OCI-LY1 (cell line): ENCODE measurements around the gene FSTL5.

Experiments
- H2AFZ ChIP-seq: fragments of 200-600 bp; sonication (generic), shearing (Covaris generic); 2 replicates; pipeline ENCODE4 v1.6.0; 2014; ENCODE audit warnings: antibody characterized with exemption, mild to moderate bottlenecking, low read length
- H3F3A ChIP-seq: fragments of 200-600 bp; sonication (generic), shearing (Covaris generic); 2 replicates; pipeline ENCODE4 v1.6.0; 2014; ENCODE audit warnings: mild to moderate bottlenecking, antibody characterized with exemption, low read length, moderate library complexity; ENCODE audit not compliant: insufficient read depth
- H3K27ac ChIP-seq: fragments of 200-600 bp; sonication (generic); 2 replicates; pipeline ENCODE4 v1.5.1; 2014; ENCODE audit warnings: low read length, mixed run types, mild to moderate bottlenecking, low read depth; ENCODE audit not compliant: poor library complexity, severe bottlenecking
- H3K27me3 ChIP-seq: fragments of 200-600 bp; sonication (generic); 2 replicates; pipeline ENCODE4 v1.6.0; 2014; ENCODE audit warnings: antibody characterized with exemption, mild to moderate bottlenecking, low read length, moderate library complexity; ENCODE audit not compliant: insufficient read depth
- H3K36me3 ChIP-seq: fragments of 200-600 bp; sonication (generic); 2 replicates; pipeline ENCODE4 v1.6.1; 2014; ENCODE audit warnings: mild to moderate bottlenecking, antibody characterized with exemption, low read length, moderate library complexity, mixed read lengths; ENCODE audit not compliant: insufficient read depth
- H3K4me1 ChIP-seq: fragments of 200-600 bp; sonication (generic); 2 replicates; pipeline ENCODE4 v1.5.1; 2014; ENCODE audit warnings: mild to moderate bottlenecking, low read length, moderate library complexity; ENCODE audit not compliant: insufficient read depth, severe bottlenecking
- H3K4me2 ChIP-seq: fragments of 200-600 bp; sonication (generic), shearing (Covaris generic); 2 replicates; pipeline ENCODE4 v1.6.1; 2014; ENCODE audit warnings: low read length
- H3K4me3 ChIP-seq: fragments of 200-600 bp; sonication (generic); 2 replicates; pipeline ENCODE4 v1.5.1; 2014; ENCODE audit warnings: low read length, low read depth, mild to moderate bottlenecking, mixed read lengths; ENCODE audit not compliant: poor library complexity, severe bottlenecking
- H3K79me2 ChIP-seq: fragments of 200-600 bp; shearing (Covaris generic); 2 replicates; pipeline ENCODE4 v1.6.1; 2016; ENCODE audit warnings: mixed run types, low read length, mixed read lengths; ENCODE audit not compliant: insufficient read depth
- H3K9ac ChIP-seq: fragments of 200-600 bp; sonication (generic), shearing (Covaris generic); 2 replicates; pipeline ENCODE4 v1.6.1; 2014; ENCODE audit warnings: mild to moderate bottlenecking, low read length, mixed read lengths
- H3K9me2 ChIP-seq: fragments of 200-600 bp; sonication (generic), shearing (Covaris generic); 2 replicates; pipeline ENCODE4 v1.6.1; 2014; ENCODE audit warnings: low read depth, mild to moderate bottlenecking, low read length, mixed read lengths
- H3K9me3 ChIP-seq: fragments of 200-600 bp; shearing (Covaris generic); 2 replicates; pipeline ENCODE4 v1.6.1; 2014; ENCODE audit warnings: low read length, mixed read lengths
- H4K20me1 ChIP-seq: fragments of 200-600 bp; sonication (generic), shearing (Covaris generic); 2 replicates; pipeline ENCODE4 v1.6.0; 2016; ENCODE audit warnings: mild to moderate bottlenecking, low read length; ENCODE audit not compliant: insufficient read depth
- CTCF ChIP-seq: fragments of 200-600 bp; sonication (generic), shearing (Covaris generic); IDR thresholded peaks from 2 replicates; pipeline ENCODE4 v1.5.1; 2017; ENCODE audit warnings: mild to moderate bottlenecking, antibody characterized with exemption, low read length, moderate library complexity, mixed read lengths
- EZH2 ChIP-seq: fragments of 200-600 bp; sonication (generic), shearing (Covaris generic); IDR thresholded peaks from 2 replicates; pipeline ENCODE4 v1.8.0; 2017; ENCODE audit warnings: borderline replicate concordance, mixed run types, mild to moderate bottlenecking, antibody characterized with exemption, low read length, moderate library complexity, mixed read lengths

FSTL5 gene

GRCh38 chr4:161817914-161818313, 345.9 kb downstream of the FSTL5 start:
- no peaks in the 10 kb centered on the region for H4K20me1 ChIP-seq
- H3K79me2 ChIP-seq: no peaks in the 10 kb centered on the region
- no peak overlapping the region for H3K27ac ChIP-seq
- TF ChIP-seq EZH2 (no peak), CTCF (no peak)
- no peak overlapping the region for H3K9ac ChIP-seq
- H3K9me3 ChIP-seq: no peaks in the 10 kb centered on the region
- H3K4me3 ChIP-seq: no peak overlapping the region
- H3K36me3 ChIP-seq: no peaks in the 10 kb centered on the region
- H3K9me2 ChIP-seq: no peaks in the 10 kb centered on the region
- H3K27me3 ChIP-seq: no peaks in the 10 kb centered on the region
- no peak overlapping the region for H3K4me2 ChIP-seq
- no peaks in the 10 kb centered on the region for H3F3A ChIP-seq
- no peak overlapping the region for H2AFZ ChIP-seq
- no peaks in the 10 kb centered on the region for H3K4me1 ChIP-seq

GRCh38 chr4:161816958-161817357, 346.8 kb downstream of the FSTL5 start:
- Histone ChIP-seq H3K79me2 (no peaks in the 10 kb centered on the region), H3K4me3 (no peak overlapping the region), H4K20me1 (no peaks in the 10 kb centered on the region), H3K9me2 (no peaks in the 10 kb centered on the region), H3K9ac (no peak overlapping the region), H3K27ac (no peak overlapping the region), H3K4me1 (no peaks in the 10 kb centered on the region), H3F3A (no peaks in the 10 kb centered on the region), H3K4me2 (no peak overlapping the region), H3K27me3 (no peaks in the 10 kb centered on the region), H3K36me3 (no peaks in the 10 kb centered on the region), H2AFZ (no peak overlapping the region), H3K9me3 (no peaks in the 10 kb centered on the region)
- TF ChIP-seq EZH2: no peak
- no peak for TF ChIP-seq CTCF

GRCh38 chr4:161815841-161816240, 348.0 kb downstream of the FSTL5 start:
- Histone ChIP-seq H3K9ac (no peak overlapping the region), H3K4me3 (no peak overlapping the region), H3K27ac (no peak overlapping the region), H2AFZ (no peak overlapping the region), H3F3A (no peaks in the 10 kb centered on the region), H4K20me1 (no peaks in the 10 kb centered on the region), H3K4me2 (no peak overlapping the region), H3K36me3 (no peaks in the 10 kb centered on the region), H3K9me3 (no peaks in the 10 kb centered on the region), H3K9me2 (no peaks in the 10 kb centered on the region), H3K4me1 (no peaks in the 10 kb centered on the region), H3K27me3 (no peaks in the 10 kb centered on the region), H3K79me2 (no peaks in the 10 kb centered on the region)
- no peak for TF ChIP-seq CTCF
- TF ChIP-seq EZH2: no peak
